Sigmoid colon (tissue), 4 donors: Measurements from ENCODE around the gene COL21A1.

Source experiments
- POLR2AphosphoS5 ChIP-seq, 4 donors: sonication (generic); formaldehyde crosslinking; IDR thresholded peaks; one replicate each; pipeline ENCODE4 v1.6.1; 2017; ENCODE audit warnings: antibody characterized with exemption in 4 of 4
- TF ChIP-seq, protein P1 (sequence below), 4 experiments: fragments of 450-650 bp in 3 of 4; fragments of 200-600 bp in 1 of 4; IDR thresholded peaks; one replicate each; pipeline ENCODE4 v1.5.1; 2016 to 2019; ENCODE audit warnings: antibody characterized with exemption in 4 of 4, mild to moderate bottlenecking in 3 of 4, moderate library complexity in 2 of 4

DNA sequence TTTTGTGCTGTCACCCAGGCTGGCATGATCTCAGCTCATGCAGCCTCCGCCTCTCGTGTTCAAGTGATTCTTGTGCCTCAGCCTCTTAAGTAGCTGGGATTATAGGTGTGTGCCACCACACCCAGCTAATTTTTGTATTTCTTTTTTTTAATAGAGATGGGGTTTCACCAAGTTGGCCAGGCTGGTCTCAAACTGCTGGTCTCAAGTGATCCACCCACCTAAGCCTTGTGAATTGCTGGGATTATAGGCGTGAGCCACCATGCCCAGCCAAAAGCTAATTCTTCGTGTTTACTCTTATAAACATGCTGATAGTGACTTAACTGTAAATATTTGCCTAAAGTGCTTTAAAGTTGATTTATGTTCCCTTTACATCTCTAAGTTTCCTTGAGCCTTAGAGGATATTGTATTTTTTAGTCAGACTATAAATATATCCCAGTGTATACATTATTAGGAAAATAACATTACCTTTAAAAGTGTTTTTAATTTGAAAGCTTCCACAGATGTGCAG is 91.7 kb downstream of the COL21A1 start:
- TF ChIP-seq POLR2AphosphoS5 (IDR thresholded peaks at IDR 0.05), result no peak
- TF ChIP-seq, protein P1, sequence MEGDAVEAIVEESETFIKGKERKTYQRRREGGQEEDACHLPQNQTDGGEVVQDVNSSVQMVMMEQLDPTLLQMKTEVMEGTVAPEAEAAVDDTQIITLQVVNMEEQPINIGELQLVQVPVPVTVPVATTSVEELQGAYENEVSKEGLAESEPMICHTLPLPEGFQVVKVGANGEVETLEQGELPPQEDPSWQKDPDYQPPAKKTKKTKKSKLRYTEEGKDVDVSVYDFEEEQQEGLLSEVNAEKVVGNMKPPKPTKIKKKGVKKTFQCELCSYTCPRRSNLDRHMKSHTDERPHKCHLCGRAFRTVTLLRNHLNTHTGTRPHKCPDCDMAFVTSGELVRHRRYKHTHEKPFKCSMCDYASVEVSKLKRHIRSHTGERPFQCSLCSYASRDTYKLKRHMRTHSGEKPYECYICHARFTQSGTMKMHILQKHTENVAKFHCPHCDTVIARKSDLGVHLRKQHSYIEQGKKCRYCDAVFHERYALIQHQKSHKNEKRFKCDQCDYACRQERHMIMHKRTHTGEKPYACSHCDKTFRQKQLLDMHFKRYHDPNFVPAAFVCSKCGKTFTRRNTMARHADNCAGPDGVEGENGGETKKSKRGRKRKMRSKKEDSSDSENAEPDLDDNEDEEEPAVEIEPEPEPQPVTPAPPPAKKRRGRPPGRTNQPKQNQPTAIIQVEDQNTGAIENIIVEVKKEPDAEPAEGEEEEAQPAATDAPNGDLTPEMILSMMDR (IDR thresholded peaks at IDR 0.05), result no peak
